NT2/D1 (cell line): ENCODE measurements around the gene MAD1L1.

Source experiments
- YY1 ChIP-seq: IDR thresholded peaks from 2 replicates; pipeline ENCODE4 v1.6.1; 2011; ENCODE audit not compliant: insufficient read length, insufficient read depth
- ZNF274 ChIP-seq: IDR thresholded peaks from 2 replicates; pipeline ENCODE4 v1.6.1; 2011; ENCODE audit warnings: mild to moderate bottlenecking, low read depth, low read length

DNA sequence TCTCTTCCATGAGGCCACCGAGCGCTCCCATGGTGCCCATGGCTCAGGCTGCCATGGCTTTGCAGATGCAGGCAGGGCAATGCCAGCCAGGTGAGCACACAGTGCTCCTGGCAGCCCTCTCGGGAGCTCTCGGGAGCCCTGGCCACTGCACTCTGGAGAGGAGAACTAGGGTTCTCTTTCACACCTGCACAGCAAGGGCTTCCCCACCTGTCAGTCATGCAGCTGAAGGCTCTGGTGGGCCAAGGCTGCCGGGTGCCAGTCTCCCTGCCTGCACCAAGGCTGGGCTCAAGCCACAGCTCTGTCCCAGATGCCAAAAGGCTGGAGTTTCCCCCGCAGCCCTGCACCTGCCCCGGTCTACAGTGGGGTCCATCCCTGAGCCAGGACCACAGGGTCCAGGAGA, 41.9 kb upstream of the MAD1L1 start:
- TF ChIP-seq ZNF274 (no peak), YY1 (no peak)
